ENCODE measurements around the gene SEC22A.

GRCh38 chr3:123163141-123163540, 38.6 kb upstream of the SEC22A start:
- TF ChIP-seq CTCF (IDR thresholded peaks at IDR 0.05; ENCODE audit: poor library complexity) (no peak), EZH2 (IDR thresholded peaks at IDR 0.05; ENCODE audit: borderline replicate concordance) (no peak)

Data from hepatocyte (in vitro differentiated cells).